ENCODE results near the gene ERC2. TPM values are rescaled to one million over a fixed set of nuclear protein-coding genes. Genes with fewer than 3 reads are reported as not detected.

ERC2 gene
- total and polyA plus RNA-seq, 2 of the 8 experiments (the other 6 are each of a cell fraction or from before 2014, with no cell fraction given), result 16.4 to 22.8 TPM

- TF ChIP-seq CHD7 (IDR thresholded peaks at IDR 0.05; ENCODE audit: insufficient replicate concordance, low read length), result no peak
- TF ChIP-seq SIN3A (conservative IDR thresholded peaks at IDR 0.05 in 1 of 2, IDR thresholded peaks at IDR 0.05 in 1 of 2; ENCODE audit: low read depth in 1 of 2, low read length in 2 of 2), result no peak
- TF ChIP-seq MAFK (IDR thresholded peaks at IDR 0.05; ENCODE audit: low read depth, low read length), result no peak
- no peak for TF ChIP-seq USF2 (IDR thresholded peaks at IDR 0.05; ENCODE audit: low read length)
Measured at GRCh38 chr3:55766753-55767152, 701.5 kb downstream of the ERC2 start (continued).

Measured in H1 (cell line).